ENCODE measurements around the gene ATG2A.
"Not testable (repeated sequence)": the region's sequence is repeated elsewhere in the genome, so short reads cannot be mapped to it uniquely, and the experiment has no call there.

The ATG2A gene

DNA sequence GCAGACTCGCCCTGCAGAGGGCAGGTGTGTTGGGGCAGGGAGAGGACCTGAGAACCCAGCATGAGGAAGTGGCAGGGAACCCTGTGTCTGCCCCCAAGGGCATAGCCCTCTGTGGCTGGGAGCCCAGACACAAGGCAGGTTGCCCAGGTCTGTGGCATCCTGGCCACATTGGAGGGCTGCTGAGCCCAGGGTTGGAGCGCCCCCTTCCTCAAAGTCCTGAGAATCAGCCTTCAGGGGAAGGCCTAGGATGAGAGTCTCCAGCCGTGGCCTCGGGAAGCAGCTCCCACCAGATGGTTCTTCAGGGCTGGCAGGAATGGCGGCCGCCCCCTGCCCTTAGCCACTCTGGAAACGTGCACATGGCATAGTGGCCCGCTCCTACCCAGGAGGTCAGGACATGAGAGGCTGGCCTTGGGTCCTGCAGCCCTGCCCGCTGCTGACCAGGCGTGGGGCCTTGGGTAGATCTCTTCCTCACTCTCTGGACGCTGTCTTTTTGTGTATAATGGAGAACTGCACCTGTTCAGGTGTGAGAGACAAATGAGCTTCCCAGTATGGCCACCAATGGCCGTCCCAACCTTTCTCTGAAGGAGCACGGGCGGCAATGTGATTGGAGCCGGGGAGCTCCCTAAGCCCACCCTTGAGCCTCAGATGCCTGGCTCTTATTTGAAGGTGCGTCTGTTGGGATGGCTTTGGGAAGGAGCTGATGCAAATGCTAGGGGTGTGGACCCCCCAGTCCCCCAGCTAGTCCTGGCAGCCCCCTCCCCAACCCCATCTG lies 68.0 kb downstream of the ATG2A start:
- H3K4me3 Mint-ChIP-seq: peak overlapping the region; percentile 23 to 82
- no peaks in the 10 kb centered on the region for H3K9me3 Mint-ChIP-seq
- peak overlapping the region; percentile 76 for H3K27ac Mint-ChIP-seq
- ATAC-seq (replicated peaks): peak; percentile 10 to 19
- H3K36me3 Mint-ChIP-seq: peaks cover 13 to 18% of the 10 kb centered on the region in 2 donors
- no peaks in the 10 kb centered on the region for H3K27me3 Mint-ChIP-seq
- peak; percentile 61 for DNase-seq
- H3K4me1 Mint-ChIP-seq: peaks cover 55 to 79% of the 10 kb centered on the region in 2 donors

DNA sequence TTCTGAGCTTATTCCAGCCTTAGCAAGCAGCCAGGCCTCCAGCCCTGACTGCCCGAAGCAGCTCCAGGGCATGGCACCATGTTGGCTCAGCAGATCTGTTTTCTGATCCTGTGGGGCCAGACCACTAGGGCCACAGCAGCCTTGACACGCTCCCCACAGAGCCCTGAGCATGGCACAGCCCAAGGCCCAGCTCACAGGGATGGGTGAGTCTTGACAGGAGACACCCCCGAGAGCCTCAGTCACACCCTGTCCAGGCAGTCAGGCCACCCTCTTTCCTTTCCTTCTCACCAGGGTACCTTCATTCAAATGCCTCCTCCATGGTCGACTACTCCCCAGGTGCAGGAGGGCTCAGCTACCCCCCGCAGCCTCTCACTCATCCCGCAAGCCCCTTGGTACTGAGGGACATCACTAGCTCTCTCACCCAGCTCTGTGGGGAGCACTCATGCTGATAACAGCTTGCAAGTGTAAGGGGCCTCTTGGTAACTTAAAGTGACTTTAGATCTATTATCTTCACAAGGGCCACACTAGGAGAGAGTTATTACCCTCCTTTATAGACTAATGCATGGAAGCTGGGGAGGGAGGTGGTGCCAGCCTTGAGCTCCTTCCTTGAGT lies 68.7 kb downstream of the ATG2A start:
- Mint-ChIP-seq H3K36me3 (peaks cover 8 to 13% of the 10 kb centered on the region in 2 donors), H3K27me3 (no peaks in the 10 kb centered on the region), H3K4me3 (peak overlapping the region; percentile 26 to 82), H3K27ac (peak overlapping the region; percentile 75), H3K9me3 (no peaks in the 10 kb centered on the region), H3K4me1 (peaks cover 57 to 79% of the 10 kb centered on the region in 2 donors)
- no peak for DNase-seq
- no peak for ATAC-seq (replicated peaks)

DNA sequence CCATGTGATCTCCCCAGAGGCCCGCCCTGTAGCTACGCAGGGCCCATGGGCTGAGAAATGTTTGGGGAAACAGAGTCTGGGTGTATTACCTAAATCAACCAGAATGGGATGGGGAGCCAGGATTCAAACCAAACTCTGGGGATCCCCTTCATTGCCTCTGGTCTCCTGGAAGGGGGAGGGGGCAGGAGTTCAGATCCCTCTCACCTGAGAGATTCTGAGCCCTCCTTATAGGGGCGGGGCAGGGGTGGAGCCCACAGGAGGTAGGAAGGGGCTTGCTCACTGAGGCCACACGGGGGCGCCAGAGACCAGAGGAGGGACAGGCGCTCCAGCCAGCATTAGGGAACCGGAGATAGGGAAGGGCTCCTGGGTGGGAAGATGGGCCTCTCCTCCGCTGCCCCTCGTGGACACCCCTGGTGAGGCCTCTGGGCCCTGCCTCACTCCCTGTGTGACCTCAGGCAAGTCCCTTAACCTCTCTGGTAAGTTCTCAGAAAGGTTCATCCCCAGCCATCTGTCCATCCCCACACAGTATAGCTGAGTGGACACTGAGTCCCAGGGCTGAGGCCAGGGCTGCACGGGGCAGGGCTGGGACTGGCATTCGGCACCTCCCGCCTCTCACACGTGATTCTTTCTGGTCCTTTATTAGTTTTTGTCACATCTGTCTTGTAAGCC lies 69.9 kb downstream of the ATG2A start:
- Mint-ChIP-seq H3K4me1 (peaks cover 49 to 72% of the 10 kb centered on the region in 2 donors), H3K27ac (peak overlapping the region; percentile 81), H3K4me3 (peak overlapping the region in 1 of 2 donors; percentile 48), H3K9me3 (no peaks in the 10 kb centered on the region), H3K27me3 (no peaks in the 10 kb centered on the region), H3K36me3 (peaks cover 0 to 1% of the 10 kb centered on the region in 2 donors)
- DNase-seq: peak; percentile 77
- ATAC-seq (replicated peaks): peak; percentile 30 to 37

DNA sequence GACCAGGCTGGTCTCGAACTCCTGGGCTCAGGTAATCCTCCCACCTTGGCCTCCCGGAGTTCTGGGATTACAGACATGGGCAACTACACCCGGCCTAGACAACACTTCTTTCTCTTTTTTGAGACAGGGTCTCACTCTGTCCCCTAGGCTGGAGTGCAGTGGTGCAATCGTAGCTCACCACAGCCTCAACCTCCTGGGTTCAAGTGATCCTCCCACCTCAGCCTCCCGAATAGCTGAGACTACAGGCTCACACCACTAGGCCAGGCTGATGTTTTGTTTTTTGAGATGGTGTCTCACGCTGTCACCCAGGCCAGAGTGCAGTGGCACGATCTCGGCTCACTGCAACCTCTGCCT lies 71.3 kb downstream of the ATG2A start:
- H3K4me1 Mint-ChIP-seq: peaks cover 37 to 58% of the 10 kb centered on the region in 2 donors
- DNase-seq; ATAC-seq (replicated peaks); H3K27me3 Mint-ChIP-seq; H3K9me3 Mint-ChIP-seq; H3K27ac Mint-ChIP-seq; H3K4me3 Mint-ChIP-seq; H3K36me3 Mint-ChIP-seq: not testable (repeated sequence)

DNA sequence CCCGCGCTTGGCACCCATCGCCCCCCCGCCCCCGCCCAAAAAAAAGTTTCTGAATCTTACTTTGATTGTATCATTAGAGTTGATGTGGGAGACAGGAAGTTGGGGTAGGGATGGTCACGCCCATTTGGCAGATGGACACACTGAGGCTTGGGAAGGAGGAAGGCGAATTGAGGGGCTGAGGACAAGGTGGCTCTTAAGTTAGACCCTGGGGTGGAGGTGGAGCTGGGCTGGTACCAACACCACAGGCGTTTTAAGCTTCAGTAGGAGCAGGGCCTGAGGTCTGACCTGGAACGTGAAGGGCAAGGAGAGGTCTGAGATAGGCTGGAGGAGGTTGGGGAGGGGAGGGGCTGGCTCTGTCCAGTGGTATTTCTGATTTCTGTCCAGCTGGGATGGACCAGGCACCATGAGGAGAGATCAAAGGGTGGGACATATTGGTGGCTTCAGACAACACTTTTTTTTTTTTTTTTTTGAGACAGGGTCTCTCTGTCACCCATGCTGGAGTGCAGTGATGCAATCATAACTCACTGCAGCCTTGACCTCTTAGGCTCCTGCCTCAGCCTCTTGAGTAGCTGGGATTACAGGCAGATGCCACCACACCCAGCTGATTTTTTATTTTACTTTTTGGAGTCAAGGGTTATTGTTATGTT lies 71.8 kb downstream of the ATG2A start:
- H3K36me3 Mint-ChIP-seq: no peaks in the 10 kb centered on the region
- ATAC-seq (replicated peaks) (no peak), DNase-seq (no peak)
- no peak overlapping the region for H3K27ac Mint-ChIP-seq
- H3K9me3 Mint-ChIP-seq: no peaks in the 10 kb centered on the region
- H3K4me3 Mint-ChIP-seq: peak overlapping the region; percentile 41 to 80
- peaks cover 36 to 55% of the 10 kb centered on the region in 2 donors for H3K4me1 Mint-ChIP-seq
- H3K27me3 Mint-ChIP-seq: no peaks in the 10 kb centered on the region
